Activated CD8-positive, alpha-beta T cell treated with anti-CD3 and anti-CD28 coated beads for 36 hours (primary cell): ENCODE measurements around the gene TNFRSF6B. TPM values are rescaled to one million over a fixed set of nuclear protein-coding genes. Genes with fewer than 3 reads are reported as not detected.

Experiments
- ATAC-seq: fragments of 200-7000 bp; cut with Tn5 transposase; one replicate; pipeline ENCODE4 v1.10.0; 2021; ENCODE audit warnings: mild to moderate bottlenecking, moderate library complexity
- CTCF ChIA-PET: fragments of 350-600 bp; sonication (Branson Sonifier 250); formaldehyde crosslinking; loops from one replicate; lab custom pipeline; 2021; ENCODE audit warnings: antibody characterized with exemption; lab: Charles Lee
- POLR2A ChIA-PET: fragments of 350-600 bp; sonication (Branson Sonifier 250); formaldehyde crosslinking; loops from one replicate; lab custom pipeline; 2021; ENCODE audit warnings: antibody characterized with exemption; lab: Charles Lee
- DNase-seq: peaks from one replicate; pipeline ENCODE4 v3.0.0-alpha.2; 2020
- H3K27ac Mint-ChIP-seq: one replicate; pipeline ENCODE4 v1.8.0; 2021; ENCODE audit warnings: mild to moderate bottlenecking, mixed read lengths
- H3K27me3 Mint-ChIP-seq: one replicate; pipeline ENCODE4 v1.8.0; 2021; ENCODE audit warnings: mixed read lengths
- H3K36me3 Mint-ChIP-seq: one replicate; pipeline ENCODE4 v1.8.0; 2021; ENCODE audit warnings: low read depth, mixed read lengths
- H3K4me1 Mint-ChIP-seq: one replicate; pipeline ENCODE4 v1.8.0; 2021; ENCODE audit warnings: low read depth, mixed read lengths
- H3K4me3 Mint-ChIP-seq: one replicate; pipeline ENCODE4 v1.8.0; 2021; ENCODE audit warnings: mild to moderate bottlenecking, moderate library complexity, mixed read lengths
- H3K9me3 Mint-ChIP-seq: one replicate; pipeline ENCODE4 v1.8.0; 2021; ENCODE audit warnings: mixed read lengths
- CTCF ChIP-seq: fragments of 200-600 bp; IDR thresholded peaks from one replicate; pipeline ENCODE4 v1.8.0; 2022; ENCODE audit warnings: antibody characterized with exemption, mild to moderate bottlenecking
- intact Hi-C: fragments of 100-400 bp; cut with micrococcal nuclease; formaldehyde crosslinking; loops from one replicate; pipeline ENCODE4 v1.10.0; 2022
- total RNA-seq, 2 experiments: library from RNA; stranded (reverse); gene quantifications; one replicate each; pipeline ENCODE4 v1.2.3, GENCODE V29; 2021

TNFRSF6B gene
- total RNA-seq, 2 experiments from 2014 or later = not detected

GRCh38 chr20:63706027-63706695 lies 9.7 kb downstream of the TNFRSF6B start:
- intact Hi-C loops = loop anchor here (10.0 kb wide), 1 partner anchor 159 kb away; the partner anchor contains the start of genes ABHD16B and TPD52L2
- ChIA-PET POLR2A (interaction anchor here (0.6 to 3.0 kb wide), 4 partner anchors 8 to 274 kb away, joined by 3 to 16 read pairs (median 4); partner anchors contain the start of genes PRPF6 and TPD52L2), CTCF (interaction anchor here (0.7 to 3.5 kb wide), 8 partner anchors 7 to 267 kb away, joined by 3 to 28 read pairs (median 4); partner anchors contain the start of genes LIME1, TPD52L2 and UCKL1)
- no peak for TF ChIP-seq CTCF
- H3K27me3 Mint-ChIP-seq = no peaks in the 10 kb centered on the region
- H3K27ac Mint-ChIP-seq = peak overlapping the region; percentile 77
- peaks cover 31% of the 10 kb centered on the region for H3K36me3 Mint-ChIP-seq
- no peak for ATAC-seq
- peaks cover 31% of the 10 kb centered on the region for H3K4me1 Mint-ChIP-seq
- peak overlapping the region; percentile 87 for H3K4me3 Mint-ChIP-seq
- no peak for DNase-seq
- H3K9me3 Mint-ChIP-seq = no peaks in the 10 kb centered on the region

- H3K36me3 Mint-ChIP-seq = peaks cover 38% of the 10 kb centered on the region
- peaks cover 35% of the 10 kb centered on the region for H3K4me1 Mint-ChIP-seq
- H3K4me3 Mint-ChIP-seq = peak overlapping the region; percentile 87
- H3K9me3 Mint-ChIP-seq = no peaks in the 10 kb centered on the region
- ChIA-PET CTCF (interaction anchor here (0.6 to 3.5 kb wide), 27 partner anchors 8 to 296 kb away, joined by 3 to 28 read pairs (median 4); partner anchors contain the start of genes LIME1, PTK6, TPD52L2 and UCKL1), POLR2A (interaction anchor here (0.6 to 3.0 kb wide), 13 partner anchors 9 to 273 kb away, joined by 3 to 16 read pairs (median 4); partner anchors contain the start of genes LIME1, PRPF6, SLC2A4RG and TNFRSF6B)
- intact Hi-C loops = loop anchor here (10.0 kb wide), 1 partner anchor 158 kb away; the partner anchor contains the start of genes ABHD16B and TPD52L2
- no peaks in the 10 kb centered on the region for H3K27me3 Mint-ChIP-seq
- peak; percentile 59 for ATAC-seq
- peak overlapping the region; percentile 77 for H3K27ac Mint-ChIP-seq
- DNase-seq = peak; percentile 75
- peak; percentile 56 for TF ChIP-seq CTCF
Measured at GRCh38 chr20:63706852-63707557, 10.6 kb downstream of the TNFRSF6B start.

- peak; percentile 89 for DNase-seq
- Mint-ChIP-seq H3K9me3 (peaks cover 4% of the 10 kb centered on the region), H3K36me3 (peaks cover 46% of the 10 kb centered on the region), H3K27me3 (no peaks in the 10 kb centered on the region), H3K27ac (peak within 1 kb of the TSS; percentile 77), H3K4me1 (peaks cover 41% of the 10 kb centered on the region), H3K4me3 (peak within 1 kb of the TSS; percentile 87)
- no peak for TF ChIP-seq CTCF
- peak; percentile 90 for ATAC-seq
- intact Hi-C loops = loop anchor here (10.0 kb wide), 1 partner anchor 157 kb away; the partner anchor contains the start of genes ABHD16B and TPD52L2
- CTCF ChIA-PET = interaction anchor here (0.6 to 3.5 kb wide), 25 partner anchors 9 to 296 kb away, joined by 3 to 28 read pairs (median 4); partner anchors contain the start of genes LIME1, PTK6 and TPD52L2
- POLR2A ChIA-PET = interaction anchor here (0.8 to 3.0 kb wide), 14 partner anchors 9 to 161 kb away, joined by 3 to 16 read pairs (median 4); partner anchors contain the start of genes LIME1, SLC2A4RG and TNFRSF6B
Measured at GRCh38 chr20:63707558-63708300, 11.3 kb downstream of the TNFRSF6B start, which contains the start of the genes ARFRP1 and ZGPAT. Gene ARFRP1 (minus strand): TSS chr20:63707976. CDS start chr20:63707091, 885 bp downstream. Gene ZGPAT (plus strand): TSS chr20:63708039. CDS start chr20:63708581, 542 bp downstream.

- Mint-ChIP-seq H3K36me3 (peaks cover 51% of the 10 kb centered on the region), H3K27ac (peak overlapping the region; percentile 70), H3K9me3 (peaks cover 4% of the 10 kb centered on the region), H3K27me3 (no peaks in the 10 kb centered on the region), H3K4me3 (peak overlapping the region; percentile 87), H3K4me1 (peaks cover 41% of the 10 kb centered on the region)
- ChIA-PET CTCF (interaction anchor here (0.7 to 3.5 kb wide), 18 partner anchors 9 to 171 kb away, joined by 3 to 28 read pairs (median 5); partner anchors contain the start of genes LIME1, PTK6 and TPD52L2), POLR2A (interaction anchor here (0.7 to 3.0 kb wide), 15 partner anchors 10 to 328 kb away, joined by 3 to 16 read pairs (median 4); partner anchors contain the start of gene LIME1)
- intact Hi-C loops = loop anchor here (10.0 kb wide), 1 partner anchor 156 kb away; the partner anchor contains the start of genes ABHD16B and TPD52L2
- no peak for DNase-seq
- no peak for ATAC-seq
- TF ChIP-seq CTCF = no peak
Measured at GRCh38 chr20:63708301-63709148, 12.1 kb downstream of the TNFRSF6B start.
